Fibroblast of mammary gland (primary cell): ENCODE measurements around the gene ATP10B.

Experiments
- DNase-seq: peaks from one replicate; pipeline ENCODE4 v3.0.0-alpha.2; 2010; ENCODE audit warnings: low read depth
- H3K4me3 ChIP-seq: 2 replicates; pipeline ENCODE4 v1.5.1; 2011; ENCODE audit warnings: low read depth, mild to moderate bottlenecking, low read length, moderate library complexity; ENCODE audit not compliant: control insufficient read depth
- CTCF ChIP-seq: conservative IDR thresholded peaks from 2 replicates; pipeline ENCODE4 v1.5.1; 2011; ENCODE audit warnings: low read depth, low read length, inconsistent platforms; ENCODE audit not compliant: control insufficient read depth, insufficient read depth

ATP10B gene

GRCh38 chr5:160797020-160797419, 55.0 kb downstream of the ATP10B start:
- DNase-seq = no peak
- H3K4me3 ChIP-seq = no peak overlapping the region
- TF ChIP-seq CTCF = no peak

GRCh38 chr5:160793530-160793899, 58.5 kb downstream of the ATP10B start:
- H3K4me3 ChIP-seq = no peak overlapping the region
- TF ChIP-seq CTCF = no peak
- no peak for DNase-seq

GRCh38 chr5:160792732-160793529, 59.1 kb downstream of the ATP10B start:
- no peak for DNase-seq
- H3K4me3 ChIP-seq = no peak overlapping the region
- no peak for TF ChIP-seq CTCF

GRCh38 chr5:160792281-160792680, 59.7 kb downstream of the ATP10B start:
- no peak overlapping the region for H3K4me3 ChIP-seq
- TF ChIP-seq CTCF = no peak
- no peak for DNase-seq

- H3K4me3 ChIP-seq = no peak overlapping the region
- DNase-seq = no peak
- no peak for TF ChIP-seq CTCF
Measured at GRCh38 chr5:160789219-160789859, 62.7 kb downstream of the ATP10B start.

- TF ChIP-seq CTCF = no peak
Measured at GRCh38 chr5:160788102-160788660, 63.8 kb downstream of the ATP10B start.

More at GRCh38 chr5:160788102-160788660, 63.8 kb downstream of the ATP10B start:
- no peak for DNase-seq
- no peak overlapping the region for H3K4me3 ChIP-seq
